NCI-H2081 (cell line): ENCODE data around the gene GCH1.
"Not testable (repeated sequence)": the region's sequence is repeated elsewhere in the genome, so short reads cannot be mapped to it uniquely, and the experiment has no call there.

ENCODE experiments used
- DNase-seq, 2 experiments: peaks; one replicate each; lab custom pipeline; 2025; lab: John Stamatoyannopoulos, UW

Gene GCH1

GRCh38 chr14:54908190-54908589 lies 5.6 kb upstream of the GCH1 start:
- DNase-seq = no peak

- DNase-seq = no peak
Observed at GRCh38 chr14:54906075-54906474, 3.4 kb upstream of the GCH1 start.

GRCh38 chr14:54902143-54902520 lies 494 bp downstream of the GCH1 start:
- DNase-seq = peak; percentile 37 to 58

GRCh38 chr14:54901380-54902142 lies 1.1 kb downstream of the GCH1 start:
- no peak for DNase-seq

GRCh38 chr14:54899573-54899972 lies 3.1 kb downstream of the GCH1 start:
- DNase-seq = no peak

GRCh38 chr14:54897809-54898555 lies 4.6 kb downstream of the GCH1 start:
- DNase-seq = not testable (repeated sequence)

GRCh38 chr14:54895683-54896082 lies 6.9 kb downstream of the GCH1 start:
- no peak for DNase-seq

GRCh38 chr14:54894995-54895394 lies 7.6 kb downstream of the GCH1 start:
- no peak for DNase-seq

GRCh38 chr14:54893151-54893760 lies 9.4 kb downstream of the GCH1 start:
- peak; percentile 49 to 63 for DNase-seq

- DNase-seq = no peak
Observed at GRCh38 chr14:54891471-54892245, 11.0 kb downstream of the GCH1 start.

- DNase-seq = no peak
Observed at GRCh38 chr14:54890788-54891187, 11.8 kb downstream of the GCH1 start.

GRCh38 chr14:54889919-54890318 lies 12.7 kb downstream of the GCH1 start:
- no peak for DNase-seq

GRCh38 chr14:54882521-54882920 lies 20.1 kb downstream of the GCH1 start:
- DNase-seq = no peak

- no peak for DNase-seq
Observed at GRCh38 chr14:54881761-54882401, 20.7 kb downstream of the GCH1 start.

- no peak for DNase-seq
Observed at GRCh38 chr14:54881235-54881760, 21.3 kb downstream of the GCH1 start.

GRCh38 chr14:54877703-54878021 lies 25.0 kb downstream of the GCH1 start:
- DNase-seq = no peak

- no peak for DNase-seq
Observed at GRCh38 chr14:54877015-54877702, 25.5 kb downstream of the GCH1 start.

- not testable (repeated sequence) for DNase-seq
Observed at GRCh38 chr14:54875648-54876047, 27.0 kb downstream of the GCH1 start.

GRCh38 chr14:54870154-54871090 lies 32.2 kb downstream of the GCH1 start:
- not testable (repeated sequence) for DNase-seq

- DNase-seq = no peak
Observed at GRCh38 chr14:54867011-54867410, 35.6 kb downstream of the GCH1 start.
